Endothelial cell of hepatic sinusoid (primary cell): ENCODE results near the gene CLCN2.

Experiments
- in situ Hi-C: cut with HindIII; loops from 2 replicates; pipeline ENCODE4 v1.10.0; 2017; ENCODE audit warnings: low sequenced_read_pairs

The CLCN2 gene

DNA sequence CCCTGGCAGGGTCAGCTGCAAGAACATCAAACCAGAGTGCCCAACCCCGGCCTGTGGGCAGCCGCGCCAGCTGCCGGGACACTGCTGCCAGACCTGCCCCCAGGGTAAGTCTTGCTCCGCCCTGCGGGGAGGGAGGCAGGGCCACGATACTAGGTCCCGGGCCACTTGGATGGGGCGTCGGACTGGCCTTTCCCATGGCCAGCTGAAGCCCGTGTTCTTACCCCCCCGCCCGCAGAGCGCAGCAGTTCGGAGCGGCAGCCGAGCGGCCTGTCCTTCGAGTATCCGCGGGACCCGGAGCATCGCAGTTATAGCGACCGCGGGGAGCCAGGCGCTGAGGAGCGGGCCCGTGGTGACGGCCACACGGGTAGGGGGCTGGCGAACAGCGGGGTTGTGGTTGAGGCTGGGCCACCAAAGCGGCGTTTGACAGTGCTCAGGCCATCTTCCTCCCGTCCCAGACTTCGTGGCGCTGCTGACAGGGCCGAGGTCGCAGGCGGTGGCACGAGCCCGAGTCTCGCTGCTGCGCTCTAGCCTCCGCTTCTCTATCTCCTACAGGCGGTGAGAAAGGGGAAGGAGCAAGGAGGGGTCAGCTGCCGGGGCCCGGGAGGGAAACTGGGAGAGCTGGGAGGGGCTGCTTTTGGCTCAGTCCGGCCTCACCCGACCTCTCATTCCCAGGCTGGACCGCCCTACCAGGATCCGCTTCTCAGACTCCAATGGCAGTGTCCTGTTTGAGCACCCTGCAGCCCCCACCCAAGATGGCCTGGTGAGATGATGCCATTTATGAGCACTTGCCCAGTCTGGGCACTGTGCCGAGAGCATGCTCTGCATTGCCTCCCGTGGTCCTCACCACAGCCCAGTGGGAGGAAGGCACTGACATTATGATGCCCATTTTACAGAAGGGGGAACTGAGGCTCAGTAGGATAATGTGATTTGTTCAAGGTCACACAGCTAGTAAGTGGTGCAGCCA is 20.1 kb upstream of the CLCN2 start:
- in situ Hi-C loops: no loop called here

DNA sequence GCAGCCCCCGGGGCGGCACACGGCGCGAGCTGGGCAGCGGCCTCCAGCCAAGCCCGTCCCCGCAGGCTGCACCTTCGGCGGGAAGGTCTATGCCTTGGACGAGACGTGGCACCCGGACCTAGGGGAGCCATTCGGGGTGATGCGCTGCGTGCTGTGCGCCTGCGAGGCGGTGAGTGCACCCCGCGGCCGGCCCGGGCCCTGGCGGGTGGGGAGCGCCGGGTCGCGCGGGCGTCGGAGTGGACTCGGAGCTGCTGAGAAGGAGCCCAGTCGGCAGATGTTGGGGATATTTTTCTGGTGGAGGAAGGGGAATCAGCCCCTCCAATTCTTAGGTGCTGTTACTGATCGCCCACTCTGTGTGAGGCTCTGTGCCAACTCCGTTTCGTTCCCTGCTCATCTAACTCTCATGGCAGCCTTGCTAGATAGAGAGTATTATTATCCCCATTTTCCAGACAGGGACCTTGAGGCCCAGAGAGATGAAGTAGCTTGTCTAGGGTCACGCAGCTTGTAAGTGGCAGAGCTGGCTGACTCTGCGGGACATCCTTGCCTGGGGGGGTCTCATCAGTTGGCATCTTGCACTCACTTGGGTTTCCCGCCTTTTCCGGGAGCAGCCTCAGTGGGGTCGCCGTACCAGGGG is 19.3 kb upstream of the CLCN2 start:
- in situ Hi-C loops: no loop called here

DNA sequence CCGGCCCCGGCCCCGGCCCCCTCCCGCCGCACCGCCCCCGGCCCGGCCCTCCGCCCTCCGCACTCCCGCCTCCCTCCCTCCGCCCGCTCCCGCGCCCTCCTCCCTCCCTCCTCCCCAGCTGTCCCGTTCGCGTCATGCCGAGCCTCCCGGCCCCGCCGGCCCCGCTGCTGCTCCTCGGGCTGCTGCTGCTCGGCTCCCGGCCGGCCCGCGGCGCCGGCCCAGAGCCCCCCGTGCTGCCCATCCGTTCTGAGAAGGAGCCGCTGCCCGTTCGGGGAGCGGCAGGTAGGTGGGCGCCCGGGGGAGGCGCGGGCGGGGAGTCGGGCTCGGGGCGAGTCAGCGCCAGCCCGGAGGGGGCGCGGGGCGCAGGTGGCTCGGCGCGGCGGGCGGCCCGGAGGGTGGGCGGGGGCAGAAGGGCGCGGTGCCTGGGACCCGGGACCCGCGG is 18.8 kb upstream of the CLCN2 start:
- in situ Hi-C loops: no loop called here

GRCh38 chr3:184379358-184380184 is 18.2 kb upstream of the CLCN2 start, which contains the start of gene CHRD:
CHRD (plus strand) TSS chr3:184380054; CDS start chr3:184380319, 265 bp downstream.
- in situ Hi-C loops: no loop called here

GRCh38 chr3:184378651-184379357 is 17.4 kb upstream of the CLCN2 start:
- in situ Hi-C loops: no loop called here

DNA sequence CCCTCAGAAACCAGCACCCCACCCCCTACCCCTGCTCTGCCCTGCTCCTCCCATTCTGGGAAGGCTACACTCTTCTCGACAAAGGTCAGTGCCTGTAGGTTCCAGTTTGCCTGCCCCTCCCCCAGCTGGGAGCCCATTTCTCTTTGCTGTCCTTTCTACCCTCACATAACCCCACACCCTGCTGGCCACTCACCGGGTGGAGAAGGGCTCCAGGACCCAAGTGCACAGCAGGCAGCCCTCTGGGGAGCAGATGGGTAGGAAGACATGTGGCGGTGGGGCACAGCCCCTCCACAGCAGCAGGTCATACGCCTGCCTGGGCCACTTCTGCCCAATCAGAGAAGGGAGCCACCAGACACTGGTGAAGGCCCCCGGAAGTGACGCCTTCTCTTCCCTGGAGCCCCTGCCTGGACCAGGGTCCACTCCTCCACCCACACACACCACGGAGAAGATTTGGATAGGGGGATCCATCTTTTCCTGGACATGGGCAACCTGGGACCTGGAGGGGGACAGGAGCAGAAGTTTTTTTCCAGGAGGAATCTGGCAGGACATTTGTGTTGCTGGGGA is 16.6 kb upstream of the CLCN2 start, which contains the start of gene THPO:
Gene THPO (minus strand): TSS at position 326 of the 564 bp plus-strand sequence. CDS start 1,948 bp downstream, outside the sequence.
- in situ Hi-C loops: no loop called here

- in situ Hi-C loops: no loop called here
Observed at GRCh38 chr3:184377374-184377773, 16.0 kb upstream of the CLCN2 start.

DNA sequence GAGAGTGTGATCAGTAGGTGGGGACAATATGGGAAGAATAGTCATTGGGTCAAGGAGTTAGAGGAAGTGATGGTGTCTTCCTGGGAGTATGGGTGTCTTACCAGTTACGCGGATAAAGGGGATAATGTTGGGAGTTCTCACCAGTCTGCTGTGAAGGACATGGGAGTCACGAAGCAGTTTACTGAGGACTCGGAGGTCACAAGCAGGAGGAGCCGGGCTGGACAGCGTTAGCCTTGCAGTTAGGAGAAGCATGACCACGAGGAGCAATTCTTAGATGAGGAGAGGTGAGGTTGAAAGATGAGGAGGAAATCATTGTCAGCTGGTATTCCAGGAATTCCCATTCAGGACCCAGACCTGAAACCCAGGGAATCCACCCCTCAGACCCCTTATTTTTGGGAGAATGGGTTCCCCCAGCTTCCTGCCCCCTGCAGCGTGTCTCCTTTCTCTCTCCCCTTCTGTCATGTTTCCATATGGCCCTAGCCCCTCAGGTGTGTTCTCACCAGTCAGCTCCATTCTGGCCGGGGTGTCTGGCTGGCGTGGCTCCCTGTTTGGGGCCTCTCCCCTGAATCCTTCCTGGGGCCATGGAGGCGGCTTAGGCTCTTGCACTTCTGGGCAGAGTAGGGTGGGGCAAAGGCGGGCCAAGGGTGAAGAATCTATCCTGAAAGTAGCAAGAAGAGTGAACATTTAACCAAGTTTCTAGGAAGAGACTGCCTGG is 14.5 kb upstream of the CLCN2 start:
- in situ Hi-C loops: no loop called here

DNA sequence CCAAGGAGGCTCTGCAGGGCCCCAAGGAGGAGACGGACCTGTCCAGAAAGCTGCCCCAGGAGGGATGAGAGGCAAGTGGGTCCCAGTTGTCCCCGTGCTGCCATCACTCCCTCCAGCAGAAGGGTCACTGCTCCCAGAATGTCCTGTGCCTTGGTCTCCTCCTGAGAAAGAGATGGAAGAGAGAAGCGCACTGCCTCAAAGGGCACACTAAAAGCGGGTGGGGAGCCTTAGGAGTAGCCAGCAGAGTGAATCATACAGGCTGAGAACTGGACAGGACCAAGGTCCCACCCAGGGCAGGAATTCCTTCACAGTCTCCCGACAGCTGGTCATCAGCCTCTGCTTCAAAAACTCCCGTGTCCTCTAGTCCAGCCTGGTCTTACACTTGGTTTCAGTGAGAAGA is 12.0 kb upstream of the CLCN2 start:
- in situ Hi-C loops: loop anchor here (5.0 kb wide), 3 partner anchors 64 to 169 kb away; no protein-coding TSS in a partner anchor

- in situ Hi-C loops: loop anchor here (5.0 kb wide), 3 partner anchors 64 to 169 kb away; no protein-coding TSS in a partner anchor
Observed at GRCh38 chr3:184372911-184373310, 11.5 kb upstream of the CLCN2 start.

GRCh38 chr3:184372296-184372821 is 11.0 kb upstream of the CLCN2 start:
- in situ Hi-C loops: loop anchor here (5.0 kb wide), 3 partner anchors 65 to 170 kb away; no protein-coding TSS in a partner anchor

GRCh38 chr3:184371570-184372018 is 10.2 kb upstream of the CLCN2 start:
- in situ Hi-C loops: loop anchor here (5.0 kb wide), 3 partner anchors 66 to 171 kb away; no protein-coding TSS in a partner anchor

DNA sequence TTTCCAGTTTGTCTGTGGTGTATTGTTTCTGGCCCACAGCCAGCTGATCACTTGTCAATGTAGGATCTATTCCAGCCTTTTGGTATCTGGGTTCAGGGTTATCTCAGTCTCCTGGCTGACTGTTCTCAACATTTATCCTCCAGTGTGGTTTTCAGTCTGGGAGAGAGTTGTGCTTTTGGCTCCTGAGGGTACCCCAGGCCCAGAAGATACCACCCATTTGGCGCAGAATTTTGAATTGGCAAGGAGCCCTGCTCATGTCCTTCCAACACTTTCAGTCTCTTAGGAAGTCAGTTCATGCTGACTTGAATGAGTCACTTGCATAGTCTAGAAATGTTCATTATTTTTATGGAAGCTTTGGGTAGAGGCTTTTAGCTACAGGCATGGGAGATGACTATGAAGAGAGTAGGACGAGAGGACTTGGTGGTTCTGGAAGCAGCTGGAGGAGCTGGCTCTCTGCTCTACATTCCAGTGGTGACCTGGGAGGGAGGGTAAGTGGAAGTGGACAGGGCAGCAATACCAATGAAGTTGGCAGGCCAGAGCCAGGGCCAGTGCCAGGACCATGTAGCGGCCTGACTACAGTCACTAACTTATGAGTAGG is 7.3 kb upstream of the CLCN2 start:
- in situ Hi-C loops: no loop called here

DNA sequence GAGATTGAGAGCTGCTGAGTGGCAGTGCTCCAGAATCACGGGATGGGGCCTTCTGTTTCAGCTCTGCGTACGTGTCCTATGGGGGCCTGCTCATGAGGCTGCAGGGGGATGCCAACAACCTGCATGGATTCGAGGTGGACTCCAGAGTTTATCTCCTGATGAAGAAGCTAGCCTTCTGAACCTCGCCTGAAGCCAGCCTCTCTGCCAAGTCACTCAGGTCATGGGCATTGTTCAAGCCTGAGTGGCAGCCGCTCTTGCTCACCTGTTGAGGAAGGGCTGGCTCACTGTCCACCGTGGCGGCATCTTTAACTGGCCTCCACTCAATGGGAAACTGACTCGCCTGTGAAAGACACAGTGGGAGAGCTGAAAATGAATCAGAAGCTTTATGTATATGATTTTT is 6.7 kb upstream of the CLCN2 start:
- in situ Hi-C loops: no loop called here

DNA sequence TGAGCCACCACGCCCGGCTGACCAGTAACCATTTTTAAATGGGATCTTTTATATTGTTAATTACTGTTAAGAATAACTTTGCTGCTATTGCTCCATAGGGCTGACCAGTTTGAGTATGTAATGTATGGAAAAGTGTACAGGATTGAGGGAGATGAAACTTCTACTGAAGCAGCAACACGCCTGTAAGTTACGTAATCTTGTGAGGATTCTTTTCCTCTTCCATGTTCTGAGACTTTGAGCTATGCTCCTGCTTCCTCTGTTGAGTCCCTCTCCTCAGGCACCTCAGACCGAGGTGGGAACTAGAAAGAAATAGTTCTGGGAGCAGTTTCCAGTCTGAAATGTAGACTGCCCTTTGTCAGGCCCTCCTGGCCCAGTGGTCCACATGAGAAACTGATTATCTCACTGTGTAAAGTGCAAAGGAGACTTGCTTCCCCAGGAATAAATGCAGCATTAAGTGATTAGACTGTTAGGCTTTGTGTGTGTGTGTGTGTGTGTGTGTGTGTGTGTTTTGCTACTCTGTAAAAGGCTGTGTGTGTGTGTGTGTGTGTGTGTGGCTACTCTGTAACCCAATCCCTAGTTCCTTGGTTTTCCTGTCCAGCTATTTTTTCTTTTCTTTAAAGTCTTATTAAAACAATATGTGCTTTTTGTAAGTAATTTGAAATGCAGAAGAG is 5.3 kb upstream of the CLCN2 start:
- in situ Hi-C loops: no loop called here

DNA sequence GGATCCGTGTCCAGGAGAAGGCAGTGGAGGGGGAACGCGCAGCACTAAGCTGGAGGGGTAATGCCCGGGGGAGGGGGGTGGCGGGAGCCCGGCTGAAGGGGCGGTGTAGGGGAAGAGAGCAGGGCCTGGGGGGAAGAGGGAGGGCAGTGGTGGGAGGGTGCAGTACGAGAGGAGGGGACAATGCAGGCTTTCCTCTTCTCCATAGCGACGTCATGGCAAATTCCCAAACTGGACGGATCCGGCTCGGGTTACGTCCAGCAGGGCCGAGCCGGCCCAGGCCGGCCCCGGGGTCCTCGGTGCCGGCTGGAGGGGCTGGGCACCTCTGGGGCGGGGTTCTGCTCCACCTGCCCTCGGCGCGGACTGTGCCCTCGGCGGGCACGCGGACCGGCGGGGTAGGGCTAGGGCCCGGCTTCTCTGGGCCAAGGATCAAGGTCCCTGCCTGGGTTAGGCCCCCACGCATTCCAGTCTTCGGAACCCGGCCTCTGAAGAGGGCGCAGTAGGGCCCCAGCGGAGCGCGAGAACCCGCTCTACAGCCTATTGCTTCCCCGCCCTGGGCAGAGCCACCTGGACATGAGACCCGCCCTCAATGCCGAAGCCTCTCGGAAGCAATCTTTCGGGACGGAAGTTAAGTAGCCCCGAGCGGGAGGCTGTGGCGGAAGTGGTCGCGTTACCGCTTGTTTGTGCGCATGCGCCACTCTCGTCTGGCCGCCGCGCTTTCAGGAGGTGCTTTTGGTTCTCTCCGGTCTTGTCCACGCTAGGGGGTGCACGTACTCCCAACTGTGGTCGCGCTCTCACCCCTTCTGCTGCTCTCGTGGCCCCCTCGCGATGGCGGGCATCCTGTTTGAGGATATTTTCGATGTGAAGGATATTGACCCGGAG is 1.5 kb upstream of the CLCN2 start:
- in situ Hi-C loops: no loop called here
